Mucosa of rectum (tissue), 2 donors: Measurements from ENCODE around the gene IL12RB1.
A peak's percentile ranks its signal among the peaks of the same experiment; 100 is the strongest.

ENCODE experiments used
- H3K27ac ChIP-seq, 2 donors: one replicate each; pipeline ENCODE4 v1.7.0; 2013; ENCODE audit warnings: inconsistent platforms in 2 of 2, low read depth in 2 of 2, low read length in 2 of 2
- H3K27me3 ChIP-seq, 2 donors: one replicate each; pipeline ENCODE4 v1.7.0; 2013; ENCODE audit warnings: low read length in 2 of 2; ENCODE audit not compliant: control insufficient read depth in 2 of 2, insufficient read depth in 2 of 2
- H3K36me3 ChIP-seq, 2 donors: one replicate each; pipeline ENCODE4 v1.7.0; 2013; ENCODE audit warnings: low read length in 2 of 2; ENCODE audit not compliant: control insufficient read depth in 2 of 2, insufficient read depth in 2 of 2
- H3K4me1 ChIP-seq, 2 donors: one replicate each; pipeline ENCODE4 v1.7.0; 2013; ENCODE audit warnings: low read length in 2 of 2, mild to moderate bottlenecking in 1 of 2; ENCODE audit not compliant: control insufficient read depth in 2 of 2, insufficient read depth in 2 of 2
- H3K4me3 ChIP-seq, 2 donors: one replicate each; pipeline ENCODE4 v1.7.0; 2013; ENCODE audit warnings: low read length in 2 of 2
- H3K9ac ChIP-seq, 2 donors: one replicate each; pipeline ENCODE4 v1.7.0; 2013; ENCODE audit warnings: low read length in 2 of 2, low read depth in 1 of 2, mild to moderate bottlenecking in 1 of 2
- H3K9me3 ChIP-seq, 2 donors: one replicate each; pipeline ENCODE4 v1.7.0; 2013; ENCODE audit warnings: low read length in 2 of 2; ENCODE audit not compliant: control insufficient read depth in 2 of 2
- donor health status: healthy.
- donor health status: Normal muscosa, but diverticular disease.

IL12RB1 gene

GRCh38 chr19:18065173-18065495 is 21.6 kb downstream of the IL12RB1 start:
- H3K27ac ChIP-seq = no peak overlapping the region
- H3K9ac ChIP-seq = no peak overlapping the region
- H3K27me3 ChIP-seq = no peaks in the 10 kb centered on the region
- H3K4me3 ChIP-seq = no peak overlapping the region
- H3K9me3 ChIP-seq = no peaks in the 10 kb centered on the region
- no peaks in the 10 kb centered on the region for H3K4me1 ChIP-seq
- H3K36me3 ChIP-seq = no peaks in the 10 kb centered on the region

- H3K4me1 ChIP-seq = peaks cover 2% of the 10 kb centered on the region in 2 donors
- no peak overlapping the region for H3K27ac ChIP-seq
- H3K27me3 ChIP-seq = no peaks in the 10 kb centered on the region
- no peaks in the 10 kb centered on the region for H3K36me3 ChIP-seq
- no peak overlapping the region for H3K9ac ChIP-seq
- H3K4me3 ChIP-seq = no peak overlapping the region
- no peaks in the 10 kb centered on the region for H3K9me3 ChIP-seq
These were observed 23.3 kb downstream of the IL12RB1 start for GRCh38 chr19:18063463-18063862.

GRCh38 chr19:18062028-18062427 is 24.7 kb downstream of the IL12RB1 start:
- Histone ChIP-seq H3K27me3 (no peaks in the 10 kb centered on the region), H3K27ac (no peak overlapping the region), H3K36me3 (no peaks in the 10 kb centered on the region), H3K4me3 (no peak overlapping the region), H3K4me1 (peaks cover 9 to 10% of the 10 kb centered on the region in 2 donors), H3K9ac (no peak overlapping the region), H3K9me3 (no peaks in the 10 kb centered on the region)

GRCh38 chr19:18060472-18060871 is 26.3 kb downstream of the IL12RB1 start:
- no peak overlapping the region for H3K27ac ChIP-seq
- H3K27me3 ChIP-seq = no peaks in the 10 kb centered on the region
- no peak overlapping the region for H3K9ac ChIP-seq
- no peak overlapping the region for H3K4me3 ChIP-seq
- peaks cover 9 to 10% of the 10 kb centered on the region in 2 donors for H3K4me1 ChIP-seq
- H3K9me3 ChIP-seq = no peaks in the 10 kb centered on the region
- H3K36me3 ChIP-seq = no peaks in the 10 kb centered on the region

GRCh38 chr19:18059902-18060301 is 26.8 kb downstream of the IL12RB1 start:
- H3K4me3 ChIP-seq = no peak overlapping the region
- no peak overlapping the region for H3K9ac ChIP-seq
- no peak overlapping the region for H3K27ac ChIP-seq
- no peaks in the 10 kb centered on the region for H3K9me3 ChIP-seq
- no peaks in the 10 kb centered on the region for H3K27me3 ChIP-seq
- H3K36me3 ChIP-seq = no peaks in the 10 kb centered on the region
- peaks cover 9 to 10% of the 10 kb centered on the region in 2 donors for H3K4me1 ChIP-seq

- Histone ChIP-seq H3K9me3 (no peaks in the 10 kb centered on the region), H3K9ac (no peak overlapping the region), H3K4me1 (peaks cover 9 to 10% of the 10 kb centered on the region in 2 donors), H3K4me3 (no peak overlapping the region), H3K27me3 (no peaks in the 10 kb centered on the region), H3K27ac (no peak overlapping the region), H3K36me3 (no peaks in the 10 kb centered on the region)
These were observed 27.4 kb downstream of the IL12RB1 start for GRCh38 chr19:18059297-18059696.

GRCh38 chr19:18058208-18059009 is 28.3 kb downstream of the IL12RB1 start:
- Histone ChIP-seq H3K4me3 (peak overlapping the region; percentile 40 to 44), H3K4me1 (peaks cover 9 to 10% of the 10 kb centered on the region in 2 donors)

GRCh38 chr19:18057557-18057956 is 29.2 kb downstream of the IL12RB1 start:
- Histone ChIP-seq H3K9ac (peak overlapping the region in 1 of 2 donors; percentile 62), H3K9me3 (no peaks in the 10 kb centered on the region), H3K27ac (peak overlapping the region; percentile 55 to 70), H3K4me1 (peaks cover 9 to 10% of the 10 kb centered on the region in 2 donors), H3K4me3 (no peak overlapping the region), H3K36me3 (no peaks in the 10 kb centered on the region), H3K27me3 (no peaks in the 10 kb centered on the region)

More at GRCh38 chr19:18058208-18059009, 28.3 kb downstream of the IL12RB1 start:
- no peaks in the 10 kb centered on the region for H3K27me3 ChIP-seq
- H3K9ac ChIP-seq = peak overlapping the region; percentile 60 to 62
- no peaks in the 10 kb centered on the region for H3K9me3 ChIP-seq
- H3K27ac ChIP-seq = peak overlapping the region; percentile 55 to 70
- no peaks in the 10 kb centered on the region for H3K36me3 ChIP-seq

- Histone ChIP-seq H3K27ac (no peak overlapping the region), H3K4me3 (no peak overlapping the region), H3K9me3 (no peaks in the 10 kb centered on the region), H3K9ac (no peak overlapping the region), H3K36me3 (no peaks in the 10 kb centered on the region), H3K27me3 (no peaks in the 10 kb centered on the region), H3K4me1 (peaks cover 9 to 10% of the 10 kb centered on the region in 2 donors)
These were observed 30.8 kb downstream of the IL12RB1 start for GRCh38 chr19:18055967-18056366.

- Histone ChIP-seq H3K4me3 (no peak overlapping the region), H3K27ac (no peak overlapping the region), H3K27me3 (no peaks in the 10 kb centered on the region), H3K36me3 (no peaks in the 10 kb centered on the region), H3K9me3 (no peaks in the 10 kb centered on the region), H3K4me1 (peaks cover 13% of the 10 kb centered on the region in 2 donors), H3K9ac (no peak overlapping the region)
These were observed 33.0 kb downstream of the IL12RB1 start for GRCh38 chr19:18053576-18054219.
